Uterus (tissue), 2 donors: ENCODE results near the gene LRCOL1.

Source experiments
- POLR2A ChIP-seq, 2 donors: fragments of 450-650 bp; IDR thresholded peaks; one replicate each; pipeline ENCODE4 v1.6.1; 2016; ENCODE audit warnings: antibody characterized with exemption in 2 of 2, mild to moderate bottlenecking in 1 of 2, moderate library complexity in 1 of 2
- TF ChIP-seq, protein P1 (sequence below), 4 experiments: fragments of 200-600 bp in 2 of 4; fragments of 450-650 bp in 2 of 4; sonication (generic) in 2 of 4; IDR thresholded peaks; one replicate each; pipeline ENCODE4 v1.5.1; 2016 to 2019; ENCODE audit warnings: antibody characterized with exemption in 4 of 4, mild to moderate bottlenecking in 2 of 4, moderate library complexity in 1 of 4

DNA sequence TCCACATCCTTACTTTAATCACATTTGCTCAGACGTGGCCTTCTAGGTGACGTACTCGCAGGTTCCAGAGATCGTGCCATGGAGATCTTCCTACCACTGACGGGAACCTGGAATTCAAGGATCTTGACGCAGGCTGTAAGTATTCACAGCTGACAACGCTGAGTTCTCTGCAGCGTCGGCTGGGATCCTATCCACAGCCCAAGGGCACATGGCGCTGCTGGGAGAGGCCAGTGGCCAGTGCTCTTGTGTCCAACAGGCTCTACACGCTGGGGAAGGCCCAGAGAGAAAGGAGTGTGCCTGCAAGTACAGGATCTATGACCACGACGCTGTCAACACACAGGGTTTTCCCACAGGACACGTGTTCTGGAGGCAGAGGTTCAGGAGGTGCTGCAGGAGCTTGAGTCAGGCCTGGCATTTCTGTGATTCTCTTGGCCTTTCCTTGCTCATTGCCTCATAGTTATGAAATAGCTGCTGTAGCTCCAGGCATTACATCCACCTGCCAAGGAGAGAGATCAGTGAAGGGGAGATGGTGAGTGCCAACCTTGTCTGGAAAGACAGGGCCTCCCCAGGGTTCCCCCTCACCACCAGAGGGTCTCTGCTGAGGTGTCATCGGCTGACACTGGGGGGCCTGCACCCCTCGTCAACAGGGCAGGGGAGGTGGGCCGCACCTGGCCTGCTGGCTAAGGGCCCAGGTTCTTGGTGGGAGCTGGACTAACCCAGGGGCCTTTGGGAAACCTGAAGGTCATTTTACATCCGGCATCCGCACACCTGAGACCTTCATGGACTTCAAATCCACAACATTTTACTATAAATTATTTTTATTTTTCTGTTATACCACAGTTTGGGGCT lies 21.3 kb downstream of the LRCOL1 start:
- no peak for TF ChIP-seq POLR2A (IDR thresholded peaks at IDR 0.05)
- TF ChIP-seq, protein P1, sequence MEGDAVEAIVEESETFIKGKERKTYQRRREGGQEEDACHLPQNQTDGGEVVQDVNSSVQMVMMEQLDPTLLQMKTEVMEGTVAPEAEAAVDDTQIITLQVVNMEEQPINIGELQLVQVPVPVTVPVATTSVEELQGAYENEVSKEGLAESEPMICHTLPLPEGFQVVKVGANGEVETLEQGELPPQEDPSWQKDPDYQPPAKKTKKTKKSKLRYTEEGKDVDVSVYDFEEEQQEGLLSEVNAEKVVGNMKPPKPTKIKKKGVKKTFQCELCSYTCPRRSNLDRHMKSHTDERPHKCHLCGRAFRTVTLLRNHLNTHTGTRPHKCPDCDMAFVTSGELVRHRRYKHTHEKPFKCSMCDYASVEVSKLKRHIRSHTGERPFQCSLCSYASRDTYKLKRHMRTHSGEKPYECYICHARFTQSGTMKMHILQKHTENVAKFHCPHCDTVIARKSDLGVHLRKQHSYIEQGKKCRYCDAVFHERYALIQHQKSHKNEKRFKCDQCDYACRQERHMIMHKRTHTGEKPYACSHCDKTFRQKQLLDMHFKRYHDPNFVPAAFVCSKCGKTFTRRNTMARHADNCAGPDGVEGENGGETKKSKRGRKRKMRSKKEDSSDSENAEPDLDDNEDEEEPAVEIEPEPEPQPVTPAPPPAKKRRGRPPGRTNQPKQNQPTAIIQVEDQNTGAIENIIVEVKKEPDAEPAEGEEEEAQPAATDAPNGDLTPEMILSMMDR (IDR thresholded peaks at IDR 0.05) = no peak
